Panc1 (cell line): ENCODE data around the gene MAB21L2. TPM values are rescaled to one million over a fixed set of nuclear protein-coding genes. Genes with fewer than 3 reads are reported as not detected.

ENCODE experiments used
- ATAC-seq: fragments of 200-7000 bp; cut with Tn5 transposase; 2 replicates; pipeline ENCODE4 v1.9.1; 2020; ENCODE audit warnings: mild to moderate bottlenecking, moderate library complexity
- BruUV-seq: library from RNA; stranded (reverse); fragments of 400-500 nt; replicated peaks from 2 replicates; lab custom pipeline; 2021; lab: Mats Ljungman, UMichigan
- CTCF ChIA-PET: fragments of 300-600 bp; sonication (Branson Sonifier 250); formaldehyde crosslinking; loops from one replicate; lab custom pipeline; 2022; ENCODE audit warnings: antibody characterized with exemption; lab: Charles Lee
- POLR2A ChIA-PET: fragments of 300-600 bp; sonication (Branson Sonifier 250); formaldehyde crosslinking; loops from one replicate; lab custom pipeline; 2022; ENCODE audit warnings: antibody characterized with exemption; lab: Charles Lee
- DNase-seq: peaks from one replicate; pipeline ENCODE4 v3.0.0-alpha.2; 2010; ENCODE audit warnings: low read depth, low spot score
- H3K27ac ChIP-seq: 2 replicates; pipeline ENCODE4 v1.5.1; 2011; ENCODE audit warnings: mild to moderate bottlenecking, low read length, inconsistent platforms
- H3K27me3 ChIP-seq: fragments of 200-500 bp; sonication (Bioruptor generic); 2 replicates; pipeline ENCODE4 v1.6.0; 2014; ENCODE audit warnings: low read length, inconsistent platforms; ENCODE audit not compliant: control insufficient read depth, insufficient read depth
- H3K36me3 ChIP-seq: fragments of 200-500 bp; sonication (Bioruptor generic); 2 replicates; pipeline ENCODE4 v1.5.1; 2014; ENCODE audit warnings: inconsistent platforms, mild to moderate bottlenecking, low read length, moderate library complexity; ENCODE audit not compliant: control insufficient read depth, insufficient read depth
- H3K4me1 ChIP-seq: 2 replicates; pipeline ENCODE4 v1.5.1; 2011; ENCODE audit warnings: inconsistent platforms, mild to moderate bottlenecking, low read length, moderate library complexity; ENCODE audit not compliant: control insufficient read depth, insufficient read depth
- H3K4me3 ChIP-seq, 2 experiments: 2 replicates each; pipeline ENCODE4 v1.5.1; 2011 to 2012; ENCODE audit warnings: low read depth in 2 of 2, low read length in 2 of 2, mild to moderate bottlenecking in 2 of 2, inconsistent platforms in 1 of 2, moderate library complexity in 1 of 2
- H3K9me3 ChIP-seq: fragments of 200-500 bp; sonication (Bioruptor generic); 2 replicates; pipeline ENCODE4 v1.5.1; 2014; ENCODE audit warnings: low read depth, mild to moderate bottlenecking, inconsistent platforms, low read length, moderate library complexity; ENCODE audit not compliant: control insufficient read depth, insufficient read depth
- CTCF ChIP-seq: fragments of 450-650 bp; IDR thresholded peaks from 2 replicates; pipeline ENCODE4 v1.5.1; 2017; ENCODE audit warnings: mild to moderate bottlenecking
- POLR2AphosphoS5 ChIP-seq: IDR thresholded peaks from 2 replicates; pipeline ENCODE4 v1.6.1; 2012; ENCODE audit warnings: mild to moderate bottlenecking, low read depth, low read length, moderate library complexity
- REST ChIP-seq, 2 experiments: IDR thresholded peaks; 2 replicates each; pipeline ENCODE4 v1.6.1; 2011 to 2012; ENCODE audit warnings: low read depth in 2 of 2, control low read depth in 1 of 2, low read length in 1 of 2, mild to moderate bottlenecking in 1 of 2, moderate library complexity in 1 of 2; ENCODE audit not compliant: insufficient read depth in 1 of 2
- SIN3A ChIP-seq: IDR thresholded peaks from 2 replicates; pipeline ENCODE4 v1.6.1; 2012; ENCODE audit warnings: low read depth, mild to moderate bottlenecking, low read length, moderate library complexity, borderline replicate concordance; ENCODE audit not compliant: insufficient read depth
- TCF7L2 ChIP-seq: IDR thresholded peaks from 2 replicates; pipeline ENCODE4 v1.6.1; 2011; ENCODE audit warnings: mild to moderate bottlenecking, low read depth, low read length, inconsistent platforms
- in situ Hi-C: cut with HindIII; loops from 2 replicates; pipeline ENCODE4 v1.10.0; 2016; ENCODE audit warnings: low sequenced_read_pairs, low pct_unique_long_range_greater_than_20kb
- intact Hi-C: fragments of 100-400 bp; cut with micrococcal nuclease; formaldehyde crosslinking; loops from one replicate; pipeline ENCODE4 v1.10.0; 2022; ENCODE audit not compliant: unreplicated experiment
- total RNA-seq: library from RNA; stranded (reverse); gene quantifications from one replicate; pipeline ENCODE4 v1.2.1, GENCODE V29; 2021; ENCODE audit not compliant: unreplicated experiment

The MAB21L2 gene
- total RNA-seq, 1 experiment from 2014 or later: not detected

GRCh38 chr4:150599547-150599946, 17.6 kb downstream of the MAB21L2 start:
- DNase-seq: no peak
- Histone ChIP-seq H3K36me3 (no peaks in the 10 kb centered on the region; the same call in 1 of the 2 replicates), H3K27me3 (no peaks in the 10 kb centered on the region), H3K4me3 (no peak overlapping the region), H3K27ac (no peak overlapping the region), H3K4me1 (no peaks in the 10 kb centered on the region), H3K9me3 (no peaks in the 10 kb centered on the region)
- BruUV-seq: no TSS peak
- in situ Hi-C loops: no loop called here
- ChIA-PET CTCF (no interaction called here), POLR2A (no interaction called here)
- TF ChIP-seq CTCF (no peak), SIN3A (no peak), REST (IDR thresholded peaks at IDR 0.05; ENCODE audit: insufficient read depth in 1 of 2, low read depth in 2 of 2, low read length in 1 of 2) (no peak), POLR2AphosphoS5 (no peak), TCF7L2 (no peak)
- ATAC-seq: no peak
- intact Hi-C loops: no loop called here

GRCh38 chr4:150600812-150601445, 19.0 kb downstream of the MAB21L2 start:
- no peak for DNase-seq
- Histone ChIP-seq H3K4me1 (no peaks in the 10 kb centered on the region), H3K4me3 (no peak overlapping the region), H3K9me3 (no peaks in the 10 kb centered on the region), H3K27me3 (no peaks in the 10 kb centered on the region), H3K36me3 (no peaks in the 10 kb centered on the region; the same call in 1 of the 2 replicates), H3K27ac (no peak overlapping the region)
- in situ Hi-C loops: no loop called here
- intact Hi-C loops: no loop called here
- ChIA-PET POLR2A (no interaction called here), CTCF (no interaction called here)
- TF ChIP-seq CTCF (no peak), REST (IDR thresholded peaks at IDR 0.05; ENCODE audit: insufficient read depth in 1 of 2, low read depth in 2 of 2, low read length in 1 of 2) (no peak), TCF7L2 (no peak), POLR2AphosphoS5 (no peak), SIN3A (no peak)
- BruUV-seq: no TSS peak
- no peak for ATAC-seq
